HEK293 (cell line): ENCODE results near the gene RANGAP1.
A peak's percentile ranks its signal among the peaks of the same experiment; 100 is the strongest.

ENCODE experiments used
- CTCF ChIA-PET: fragments of 350-600 bp; formaldehyde crosslinking; extraction: SDS; loops from one replicate; lab custom pipeline; 2021; ENCODE audit warnings: antibody characterized with exemption; lab: Yijun Ruan, JAX
- POLR2A ChIA-PET: fragments of 300-600 bp; formaldehyde crosslinking; extraction: SDS; loops from one replicate; lab custom pipeline; 2020; ENCODE audit warnings: antibody characterized with exemption, inconsistent platforms; lab: Yijun Ruan, JAX
- H3K27ac ChIP-seq: fragments of 200-500 bp; sonication (Bioruptor generic); 2 replicates; pipeline ENCODE4 v1.5.1; 2014; ENCODE audit warnings: low read depth, low read length, control low read depth, inconsistent platforms; ENCODE audit errors: extremely low read depth
- H3K36me3 ChIP-seq, 2 experiments: fragments of 200-500 bp in 1 of 2; sonication (Bioruptor generic) in 1 of 2; 1 replicate in 1 of 2; 2 replicates in 1 of 2; pipeline ENCODE4 v1.5.1; 2014 to 2017; ENCODE audit warnings: inconsistent platforms in 2 of 2, low read length in 2 of 2; ENCODE audit not compliant: control insufficient read depth in 2 of 2, insufficient read depth in 1 of 2
- H3K4me1 ChIP-seq: fragments of 200-500 bp; sonication (Bioruptor generic); 2 replicates; pipeline ENCODE4 v1.5.1; 2014; ENCODE audit warnings: mild to moderate bottlenecking, low read length, inconsistent platforms; ENCODE audit not compliant: control insufficient read depth, insufficient read depth
- H3K4me3 ChIP-seq: 2 replicates; pipeline ENCODE4 v1.5.1; 2011; ENCODE audit warnings: low read depth, mild to moderate bottlenecking, control low read depth, low read length, moderate library complexity
- H3K9me3 ChIP-seq: fragments of 200-500 bp; sonication (Bioruptor generic); 2 replicates; pipeline ENCODE4 v1.5.1; 2014; ENCODE audit warnings: low read depth, low read length, inconsistent platforms; ENCODE audit not compliant: control insufficient read depth, insufficient read depth
- KLF1 ChIP-seq: fragments of 450-650 bp; formaldehyde crosslinking; IDR thresholded peaks from 2 replicates; pipeline ENCODE4 v1.5.1; 2016; ENCODE audit warnings: missing biosample characterization, missing genetic modification characterization
- ZBTB7A ChIP-seq: fragments of 450-650 bp; formaldehyde crosslinking; IDR thresholded peaks from 2 replicates; pipeline ENCODE4 v1.5.1; 2016; ENCODE audit warnings: low read depth, missing biosample characterization, missing genetic modification characterization
- ZFP37 ChIP-seq: fragments of 450-650 bp; formaldehyde crosslinking; IDR thresholded peaks from 2 replicates; pipeline ENCODE4 v1.5.1; 2016; ENCODE audit warnings: missing biosample characterization, missing genetic modification characterization
- ZNF16 ChIP-seq: fragments of 450-650 bp; formaldehyde crosslinking; IDR thresholded peaks from 2 replicates; pipeline ENCODE4 v1.5.1; 2016; ENCODE audit warnings: low read depth, missing biosample characterization, missing genetic modification characterization
- ZNF274 ChIP-seq, 2 experiments: fragments of 200-500 bp in 1 of 2; fragments of 450-650 bp in 1 of 2; sonication (Bioruptor generic) in 1 of 2; formaldehyde crosslinking in 1 of 2; IDR thresholded peaks; 2 replicates each; pipeline versions ENCODE4 v1.5.1 to v1.6.1; 2014 to 2016; ENCODE audit warnings: borderline replicate concordance in 1 of 2, inconsistent platforms in 1 of 2, low read length in 1 of 2, missing biosample characterization in 1 of 2, missing genetic modification characterization in 1 of 2
- ZNF302 ChIP-seq: fragments of 450-650 bp; formaldehyde crosslinking; IDR thresholded peaks from 2 replicates; pipeline ENCODE4 v1.5.1; 2016; ENCODE audit warnings: missing biosample characterization, missing genetic modification characterization, low read depth
- ZNF324 ChIP-seq: fragments of 450-650 bp; formaldehyde crosslinking; IDR thresholded peaks from 2 replicates; pipeline ENCODE4 v1.5.1; 2016; ENCODE audit warnings: missing biosample characterization, missing genetic modification characterization
- ZNF433 ChIP-seq: fragments of 450-650 bp; formaldehyde crosslinking; IDR thresholded peaks from 2 replicates; pipeline ENCODE4 v1.5.1; 2016; ENCODE audit warnings: missing biosample characterization, missing genetic modification characterization, low read depth
- ZNF529 ChIP-seq: fragments of 450-650 bp; formaldehyde crosslinking; IDR thresholded peaks from 2 replicates; pipeline ENCODE4 v1.5.1; 2017; ENCODE audit warnings: missing genetic modification characterization, missing biosample characterization; ENCODE audit not compliant: insufficient replicate concordance
- ZNF558 ChIP-seq: fragments of 450-650 bp; formaldehyde crosslinking; IDR thresholded peaks from 2 replicates; pipeline ENCODE4 v1.5.1; 2016; ENCODE audit warnings: missing biosample characterization, missing genetic modification characterization
- ZNF571 ChIP-seq: fragments of 450-650 bp; formaldehyde crosslinking; IDR thresholded peaks from 2 replicates; pipeline ENCODE4 v1.5.0; 2017; ENCODE audit warnings: missing biosample characterization, missing genetic modification characterization
- ZNF629 ChIP-seq: fragments of 450-650 bp; formaldehyde crosslinking; IDR thresholded peaks from 2 replicates; pipeline ENCODE4 v1.5.1; 2017; ENCODE audit warnings: missing biosample characterization, missing genetic modification characterization
- ZNF830 ChIP-seq: fragments of 450-650 bp; IDR thresholded peaks from 2 replicates; pipeline ENCODE4 v1.5.0; 2018; ENCODE audit warnings: missing biosample characterization, missing genetic modification characterization, low read depth, mild to moderate bottlenecking, moderate library complexity
- TF ChIP-seq, protein P1 (sequence below): fragments of 450-650 bp; formaldehyde crosslinking; conservative IDR thresholded peaks from 2 replicates; pipeline ENCODE4 v1.5.1; 2016; ENCODE audit warnings: low read depth, missing biosample characterization, missing genetic modification characterization
- TF ChIP-seq, protein P2 (sequence below): fragments of 450-650 bp; formaldehyde crosslinking; IDR thresholded peaks from 2 replicates; pipeline ENCODE4 v1.5.1; 2016; ENCODE audit warnings: missing biosample characterization, missing genetic modification characterization
- TF ChIP-seq, protein P3 (sequence below): fragments of 450-650 bp; formaldehyde crosslinking; IDR thresholded peaks from 2 replicates; pipeline ENCODE4 v1.5.1; 2016; ENCODE audit warnings: missing biosample characterization, missing genetic modification characterization
- TF ChIP-seq, protein P4 (sequence below): fragments of 450-650 bp; formaldehyde crosslinking; IDR thresholded peaks from 2 replicates; pipeline ENCODE4 v1.5.1; 2016; ENCODE audit warnings: missing biosample characterization, missing genetic modification characterization
- TF ChIP-seq, protein P5 (sequence below): fragments of 450-650 bp; IDR thresholded peaks from 2 replicates; pipeline ENCODE4 v1.5.1; 2018; ENCODE audit warnings: missing biosample characterization, missing genetic modification characterization

The RANGAP1 gene

DNA sequence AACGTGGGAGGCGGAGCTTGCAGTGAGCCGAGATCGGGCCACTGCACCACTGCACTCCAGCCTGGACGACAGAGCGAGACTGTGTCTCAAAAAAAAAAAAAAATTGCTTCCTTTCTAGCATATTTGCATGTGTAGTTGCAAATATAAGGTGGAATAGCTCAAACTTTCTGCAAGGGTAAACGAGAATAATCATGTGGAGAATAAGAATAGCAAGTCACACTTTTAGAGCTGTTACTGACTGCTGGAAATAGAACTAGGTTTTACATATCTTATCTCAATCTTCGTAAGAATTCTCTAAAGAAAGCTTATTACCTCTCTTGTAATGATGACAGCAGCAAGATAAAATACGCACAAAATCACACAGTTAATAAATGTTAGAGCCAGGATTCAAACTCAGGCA is 79.3 kb downstream of the RANGAP1 start:
- ChIA-PET POLR2A (interaction anchor here (0.6 to 1.3 kb wide), 3 partner anchors 9 to 733 kb away, joined by 4 to 6 read pairs (median 5); partner anchors contain the start of gene RBX1), CTCF (interaction anchor here (0.6 to 1.4 kb wide), 3 partner anchors 13 to 61 kb away, joined by 3 to 6 read pairs (median 3); no protein-coding TSS in a partner anchor)
- Histone ChIP-seq H3K27ac (no peak overlapping the region), H3K4me3 (no peak overlapping the region), H3K4me1 (0 out of 2 replicates have a peak, but pooled peaks cover 2% of the 10 kb centered on the region), H3K36me3 (peaks cover 23 to 26% of the 10 kb centered on the region in 2 experiments), H3K9me3 (no peaks in the 10 kb centered on the region)
- TF ChIP-seq ZNF433 (tag by site-specific recombination) = no peak
- TF ChIP-seq ZNF571 (tag by site-specific recombination) = no peak
- TF ChIP-seq ZNF830 = no peak
- TF ChIP-seq, protein P1, sequence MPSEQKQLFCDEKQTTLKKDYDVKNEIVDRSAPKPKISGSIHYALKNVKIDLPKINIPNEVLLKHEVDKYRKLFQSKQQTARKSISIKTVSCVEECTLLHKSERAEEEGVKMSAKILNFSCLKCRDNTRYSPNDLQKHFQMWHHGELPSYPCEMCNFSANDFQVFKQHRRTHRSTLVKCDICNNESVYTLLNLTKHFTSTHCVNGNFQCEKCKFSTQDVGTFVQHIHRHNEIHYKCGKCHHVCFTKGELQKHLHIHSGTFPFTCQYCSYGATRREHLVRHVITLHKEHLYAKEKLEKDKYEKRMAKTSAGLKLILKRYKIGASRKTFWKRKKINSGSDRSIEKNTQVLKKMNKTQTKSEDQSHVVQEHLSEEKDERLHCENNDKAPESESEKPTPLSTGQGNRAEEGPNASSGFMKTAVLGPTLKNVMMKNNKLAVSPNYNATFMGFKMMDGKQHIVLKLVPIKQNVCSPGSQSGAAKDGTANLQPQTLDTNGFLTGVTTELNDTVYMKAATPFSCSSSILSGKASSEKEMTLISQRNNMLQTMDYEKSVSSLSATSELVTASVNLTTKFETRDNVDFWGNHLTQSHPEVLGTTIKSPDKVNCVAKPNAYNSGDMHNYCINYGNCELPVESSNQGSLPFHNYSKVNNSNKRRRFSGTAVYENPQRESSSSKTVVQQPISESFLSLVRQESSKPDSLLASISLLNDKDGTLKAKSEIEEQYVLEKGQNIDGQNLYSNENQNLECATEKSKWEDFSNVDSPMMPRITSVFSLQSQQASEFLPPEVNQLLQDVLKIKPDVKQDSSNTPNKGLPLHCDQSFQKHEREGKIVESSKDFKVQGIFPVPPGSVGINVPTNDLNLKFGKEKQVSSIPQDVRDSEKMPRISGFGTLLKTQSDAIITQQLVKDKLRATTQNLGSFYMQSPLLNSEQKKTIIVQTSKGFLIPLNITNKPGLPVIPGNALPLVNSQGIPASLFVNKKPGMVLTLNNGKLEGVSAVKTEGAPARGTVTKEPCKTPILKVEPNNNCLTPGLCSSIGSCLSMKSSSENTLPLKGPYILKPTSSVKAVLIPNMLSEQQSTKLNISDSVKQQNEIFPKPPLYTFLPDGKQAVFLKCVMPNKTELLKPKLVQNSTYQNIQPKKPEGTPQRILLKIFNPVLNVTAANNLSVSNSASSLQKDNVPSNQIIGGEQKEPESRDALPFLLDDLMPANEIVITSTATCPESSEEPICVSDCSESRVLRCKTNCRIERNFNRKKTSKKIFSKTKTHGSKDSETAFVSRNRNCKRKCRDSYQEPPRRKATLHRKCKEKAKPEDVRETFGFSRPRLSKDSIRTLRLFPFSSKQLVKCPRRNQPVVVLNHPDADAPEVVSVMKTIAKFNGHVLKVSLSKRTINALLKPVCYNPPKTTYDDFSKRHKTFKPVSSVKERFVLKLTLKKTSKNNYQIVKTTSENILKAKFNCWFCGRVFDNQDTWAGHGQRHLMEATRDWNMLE = no peak
- TF ChIP-seq ZNF529 (tag by site-specific recombination) = no peak
- TF ChIP-seq ZNF558 = no peak
- TF ChIP-seq, protein P2, sequence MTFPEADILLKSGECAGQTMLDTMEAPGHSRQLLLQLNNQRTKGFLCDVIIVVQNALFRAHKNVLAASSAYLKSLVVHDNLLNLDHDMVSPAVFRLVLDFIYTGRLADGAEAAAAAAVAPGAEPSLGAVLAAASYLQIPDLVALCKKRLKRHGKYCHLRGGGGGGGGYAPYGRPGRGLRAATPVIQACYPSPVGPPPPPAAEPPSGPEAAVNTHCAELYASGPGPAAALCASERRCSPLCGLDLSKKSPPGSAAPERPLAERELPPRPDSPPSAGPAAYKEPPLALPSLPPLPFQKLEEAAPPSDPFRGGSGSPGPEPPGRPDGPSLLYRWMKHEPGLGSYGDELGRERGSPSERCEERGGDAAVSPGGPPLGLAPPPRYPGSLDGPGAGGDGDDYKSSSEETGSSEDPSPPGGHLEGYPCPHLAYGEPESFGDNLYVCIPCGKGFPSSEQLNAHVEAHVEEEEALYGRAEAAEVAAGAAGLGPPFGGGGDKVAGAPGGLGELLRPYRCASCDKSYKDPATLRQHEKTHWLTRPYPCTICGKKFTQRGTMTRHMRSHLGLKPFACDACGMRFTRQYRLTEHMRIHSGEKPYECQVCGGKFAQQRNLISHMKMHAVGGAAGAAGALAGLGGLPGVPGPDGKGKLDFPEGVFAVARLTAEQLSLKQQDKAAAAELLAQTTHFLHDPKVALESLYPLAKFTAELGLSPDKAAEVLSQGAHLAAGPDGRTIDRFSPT (tag by site-specific recombination) = no peak
- TF ChIP-seq, protein P3, sequence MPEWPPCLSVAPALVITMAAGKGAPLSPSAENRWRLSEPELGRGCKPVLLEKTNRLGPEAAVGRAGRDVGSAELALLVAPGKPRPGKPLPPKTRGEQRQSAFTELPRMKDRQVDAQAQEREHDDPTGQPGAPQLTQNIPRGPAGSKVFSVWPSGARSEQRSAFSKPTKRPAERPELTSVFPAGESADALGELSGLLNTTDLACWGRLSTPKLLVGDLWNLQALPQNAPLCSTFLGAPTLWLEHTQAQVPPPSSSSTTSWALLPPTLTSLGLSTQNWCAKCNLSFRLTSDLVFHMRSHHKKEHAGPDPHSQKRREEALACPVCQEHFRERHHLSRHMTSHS (tag by site-specific recombination) = no peak
- TF ChIP-seq, protein P4, sequence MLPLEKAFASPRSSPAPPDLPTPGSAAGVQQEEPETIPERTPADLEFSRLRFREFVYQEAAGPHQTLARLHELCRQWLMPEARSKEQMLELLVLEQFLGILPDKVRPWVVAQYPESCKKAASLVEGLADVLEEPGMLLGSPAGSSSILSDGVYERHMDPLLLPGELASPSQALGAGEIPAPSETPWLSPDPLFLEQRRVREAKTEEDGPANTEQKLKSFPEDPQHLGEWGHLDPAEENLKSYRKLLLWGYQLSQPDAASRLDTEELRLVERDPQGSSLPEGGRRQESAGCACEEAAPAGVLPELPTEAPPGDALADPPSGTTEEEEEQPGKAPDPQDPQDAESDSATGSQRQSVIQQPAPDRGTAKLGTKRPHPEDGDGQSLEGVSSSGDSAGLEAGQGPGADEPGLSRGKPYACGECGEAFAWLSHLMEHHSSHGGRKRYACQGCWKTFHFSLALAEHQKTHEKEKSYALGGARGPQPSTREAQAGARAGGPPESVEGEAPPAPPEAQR = no peak
- no peak for TF ChIP-seq ZNF16 (tag by site-specific recombination)
- TF ChIP-seq, all 188 proteins: peak for 0

DNA sequence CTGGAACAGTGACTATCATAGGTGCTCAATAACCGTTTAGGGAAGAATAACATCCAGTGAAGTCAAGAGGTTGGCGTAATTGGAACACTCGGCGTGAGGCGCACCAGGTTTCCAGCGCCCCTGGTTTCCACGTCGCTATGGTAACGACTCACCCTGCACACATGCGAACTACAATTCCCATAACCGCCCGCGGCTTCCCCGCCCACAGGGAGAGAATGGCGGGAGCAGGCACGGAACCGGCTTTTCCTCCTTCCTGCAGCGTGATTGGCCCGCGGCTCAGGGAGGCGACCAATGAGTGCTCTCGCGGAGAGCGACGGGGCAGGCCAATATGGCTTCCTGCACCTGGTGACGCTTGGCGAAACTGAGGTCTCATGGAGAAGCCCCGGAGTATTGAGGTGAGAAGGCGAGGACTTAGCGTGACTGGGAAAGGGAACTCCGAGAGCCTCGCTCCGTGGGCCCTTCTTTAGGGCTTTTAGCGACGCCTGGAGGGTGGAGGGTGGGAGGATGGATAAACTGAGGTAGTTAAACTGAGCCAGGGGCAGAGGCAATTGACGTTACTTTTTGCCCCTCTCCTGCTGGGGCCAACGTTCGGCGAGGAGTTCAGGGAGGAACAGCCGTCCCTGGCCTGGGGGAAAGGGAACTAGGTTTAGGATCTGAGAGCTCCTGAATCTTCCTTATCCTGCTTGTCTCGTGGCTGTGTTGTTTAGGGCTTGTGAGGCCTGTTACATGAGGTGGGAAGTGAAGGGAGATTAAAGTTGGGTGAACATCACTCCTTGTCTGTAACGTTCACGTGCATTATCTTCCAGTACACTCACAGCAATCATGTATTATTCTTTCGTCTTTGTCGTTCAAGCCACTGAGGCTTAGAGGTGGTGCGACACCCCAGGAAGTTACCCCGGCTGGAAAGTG is 80.7 kb downstream of the RANGAP1 start, which contains the start of gene L3MBTL2:
TSS of gene L3MBTL2 (plus strand) at position 321 of the 909 bp plus-strand sequence. CDS start at position 372, 51 bp downstream.
- H3K9me3 ChIP-seq = no peaks in the 10 kb centered on the region
- 0 out of 2 replicates have a peak, but pooled peaks cover 2% of the 10 kb centered on the region for H3K4me1 ChIP-seq
- POLR2A ChIA-PET = no interaction called here
- H3K4me3 ChIP-seq = peak within 1 kb of the TSS; percentile 80
- peaks cover 18% of the 10 kb centered on the region in 2 experiments; a peak in 2 of 3 replicates for H3K36me3 ChIP-seq
- peak within 1 kb of the TSS; percentile 65 for H3K27ac ChIP-seq
- CTCF ChIA-PET = no interaction called here
- no peak for TF ChIP-seq ZNF558
- TF ChIP-seq ZFP37 (tag by site-specific recombination) = peak; percentile 70; the same call in 1 of the 2 replicates
- TF ChIP-seq ZNF629 (tag by site-specific recombination) = no peak
- TF ChIP-seq, protein P5, sequence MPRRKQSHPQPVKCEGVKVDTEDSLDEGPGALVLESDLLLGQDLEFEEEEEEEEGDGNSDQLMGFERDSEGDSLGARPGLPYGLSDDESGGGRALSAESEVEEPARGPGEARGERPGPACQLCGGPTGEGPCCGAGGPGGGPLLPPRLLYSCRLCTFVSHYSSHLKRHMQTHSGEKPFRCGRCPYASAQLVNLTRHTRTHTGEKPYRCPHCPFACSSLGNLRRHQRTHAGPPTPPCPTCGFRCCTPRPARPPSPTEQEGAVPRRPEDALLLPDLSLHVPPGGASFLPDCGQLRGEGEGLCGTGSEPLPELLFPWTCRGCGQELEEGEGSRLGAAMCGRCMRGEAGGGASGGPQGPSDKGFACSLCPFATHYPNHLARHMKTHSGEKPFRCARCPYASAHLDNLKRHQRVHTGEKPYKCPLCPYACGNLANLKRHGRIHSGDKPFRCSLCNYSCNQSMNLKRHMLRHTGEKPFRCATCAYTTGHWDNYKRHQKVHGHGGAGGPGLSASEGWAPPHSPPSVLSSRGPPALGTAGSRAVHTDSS = no peak
- TF ChIP-seq KLF1 (tag by site-specific recombination) = no peak
- TF ChIP-seq ZNF324 = no peak
- no peak for TF ChIP-seq ZBTB7A (tag by site-specific recombination)
- TF ChIP-seq ZNF274 (IDR thresholded peaks at IDR 0.05; ENCODE audit: low read length) = no peak
- TF ChIP-seq ZNF274 (tag by site-specific recombination; IDR thresholded peaks at IDR 0.05; ENCODE audit: borderline replicate concordance) = no peak
- TF ChIP-seq ZNF302 (tag by site-specific recombination) = no peak
